Skeletal muscle satellite cell (primary cell): Measurements from ENCODE around the gene ADCY2.

Experiments
- H3K27me3 ChIP-seq: 2 replicates; pipeline ENCODE4 v1.7.0; 2013; ENCODE audit warnings: low read length; ENCODE audit not compliant: control insufficient read depth, insufficient read depth
- H3K36me3 ChIP-seq: 2 replicates; pipeline ENCODE4 v1.7.0; 2013; ENCODE audit warnings: mild to moderate bottlenecking, control low read depth, low read length; ENCODE audit not compliant: insufficient read depth
- H3K4me1 ChIP-seq: 2 replicates; pipeline ENCODE4 v1.7.0; 2013; ENCODE audit warnings: low read length; ENCODE audit not compliant: control insufficient read depth, insufficient read depth
- H3K4me2 ChIP-seq: 2 replicates; pipeline ENCODE4 v1.7.0; 2013; ENCODE audit warnings: mild to moderate bottlenecking, low read length
- H3K4me3 ChIP-seq: 2 replicates; pipeline ENCODE4 v1.7.0; 2013; ENCODE audit warnings: low read length
- H3K9ac ChIP-seq: 2 replicates; pipeline ENCODE4 v1.7.0; 2013; ENCODE audit warnings: mild to moderate bottlenecking, low read depth, low read length, moderate library complexity
- H3K9me3 ChIP-seq: replicated peaks from 2 replicates; pipeline ENCODE4 v1.7.0; 2013; ENCODE audit warnings: mild to moderate bottlenecking, control low read depth, low read length

The ADCY2 gene

GRCh38 chr5:7824995-7825394, 429.1 kb downstream of the ADCY2 start:
- Histone ChIP-seq H3K4me2 (no peak overlapping the region), H3K27me3 (peaks cover 16% of the 10 kb centered on the region), H3K9ac (no peak overlapping the region), H3K4me3 (no peak overlapping the region), H3K9me3 (no peaks in the 10 kb centered on the region), H3K36me3 (no peaks in the 10 kb centered on the region), H3K4me1 (no peaks in the 10 kb centered on the region)

- H3K36me3 ChIP-seq = no peaks in the 10 kb centered on the region
- no peak overlapping the region for H3K4me3 ChIP-seq
- no peaks in the 10 kb centered on the region for H3K4me1 ChIP-seq
- no peaks in the 10 kb centered on the region for H3K9me3 ChIP-seq
- H3K27me3 ChIP-seq = peaks cover 16% of the 10 kb centered on the region
- H3K4me2 ChIP-seq = no peak overlapping the region
- H3K9ac ChIP-seq = no peak overlapping the region
Measured at GRCh38 chr5:7825630-7826029, 429.7 kb downstream of the ADCY2 start.

DNA sequence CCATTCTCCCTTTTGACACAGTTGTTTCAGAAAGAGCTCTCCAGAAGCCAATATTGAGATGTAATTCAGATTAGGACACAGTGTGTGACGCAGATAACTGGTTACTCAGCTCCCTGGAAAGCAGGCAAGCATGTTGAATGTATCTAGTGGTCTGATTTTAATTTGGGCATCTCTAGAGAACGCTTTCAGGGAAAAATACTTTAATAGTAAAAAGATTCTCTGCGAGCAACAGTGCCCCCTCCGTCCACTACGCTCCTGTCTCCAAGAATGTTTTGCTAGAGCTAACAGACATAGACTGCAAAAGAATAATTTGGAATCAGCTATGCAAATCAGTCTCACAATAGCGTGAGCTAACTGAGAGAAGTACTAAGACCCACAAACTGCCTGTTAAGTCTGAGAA, 431.7 kb downstream of the ADCY2 start:
- H3K36me3 ChIP-seq = no peaks in the 10 kb centered on the region
- H3K27me3 ChIP-seq = peaks cover 8% of the 10 kb centered on the region
- no peaks in the 10 kb centered on the region for H3K4me1 ChIP-seq
- no peak overlapping the region for H3K4me2 ChIP-seq
- no peak overlapping the region for H3K4me3 ChIP-seq
- no peaks in the 10 kb centered on the region for H3K9me3 ChIP-seq
- no peak overlapping the region for H3K9ac ChIP-seq

DNA sequence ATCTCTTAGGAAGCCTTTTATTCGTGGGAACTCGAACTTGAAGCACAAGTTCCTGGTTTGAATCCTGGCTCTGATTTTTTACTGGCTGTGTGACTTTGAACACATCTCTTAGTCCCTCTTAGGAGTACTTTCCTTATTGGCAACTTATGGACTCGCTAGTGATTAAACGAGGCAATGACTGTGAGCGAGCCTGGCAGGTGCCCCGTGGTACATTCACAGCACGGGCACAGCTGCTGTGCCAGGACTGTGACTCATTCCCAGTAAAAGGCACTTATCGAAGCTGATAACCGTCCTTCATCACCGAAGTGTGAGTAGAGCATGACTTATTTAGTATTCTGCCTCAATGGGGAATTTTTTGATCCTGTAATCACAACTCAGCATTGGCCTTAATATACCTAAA, 432.3 kb downstream of the ADCY2 start:
- no peaks in the 10 kb centered on the region for H3K9me3 ChIP-seq
- no peak overlapping the region for H3K4me2 ChIP-seq
- peaks cover 4% of the 10 kb centered on the region for H3K27me3 ChIP-seq
- H3K4me1 ChIP-seq = no peaks in the 10 kb centered on the region
- H3K4me3 ChIP-seq = no peak overlapping the region
- no peak overlapping the region for H3K9ac ChIP-seq
- H3K36me3 ChIP-seq = no peaks in the 10 kb centered on the region

DNA sequence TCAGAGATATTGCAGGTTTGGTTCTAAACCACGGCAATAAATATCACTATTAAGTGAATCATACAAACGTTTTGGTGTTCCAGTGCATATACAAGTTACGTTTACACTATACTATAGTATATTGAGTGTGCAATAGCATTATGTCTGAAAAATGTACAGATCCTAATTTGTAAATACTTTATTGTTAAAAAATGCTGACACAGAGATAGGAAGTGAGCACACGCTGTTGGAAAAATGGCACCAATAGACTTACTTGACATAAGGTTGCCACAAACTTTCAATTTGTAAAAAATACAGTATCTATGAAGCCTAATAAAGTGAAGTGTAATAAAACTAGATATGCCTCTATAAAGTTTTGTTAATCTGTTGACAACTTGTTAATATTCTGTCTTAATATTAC, 439.0 kb downstream of the ADCY2 start:
- Histone ChIP-seq H3K27me3 (no peaks in the 10 kb centered on the region), H3K9ac (no peak overlapping the region), H3K36me3 (no peaks in the 10 kb centered on the region), H3K4me2 (no peak overlapping the region), H3K4me1 (no peaks in the 10 kb centered on the region), H3K9me3 (no peaks in the 10 kb centered on the region), H3K4me3 (no peak overlapping the region)

DNA sequence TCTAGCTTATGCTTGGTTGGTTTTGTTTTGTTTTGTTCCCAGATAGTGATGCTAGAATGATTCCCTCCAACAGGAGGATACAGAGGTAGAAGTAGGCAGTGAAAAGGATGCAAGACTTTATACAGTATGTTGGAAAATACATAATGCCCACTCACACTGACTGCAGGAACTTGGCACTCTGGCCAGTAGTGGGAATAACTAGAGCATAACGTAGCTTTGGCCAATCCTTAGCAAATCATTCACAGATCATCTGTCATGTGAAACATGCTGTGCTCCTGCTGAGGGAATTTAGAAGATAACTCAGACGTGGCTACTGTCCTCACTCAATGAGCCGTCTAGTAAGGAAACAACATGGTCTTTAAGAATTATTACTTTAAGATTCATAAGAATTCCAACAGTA, 441.5 kb downstream of the ADCY2 start:
- no peaks in the 10 kb centered on the region for H3K27me3 ChIP-seq
- no peaks in the 10 kb centered on the region for H3K36me3 ChIP-seq
- H3K9me3 ChIP-seq = no peaks in the 10 kb centered on the region
- H3K9ac ChIP-seq = no peak overlapping the region
- H3K4me1 ChIP-seq = no peaks in the 10 kb centered on the region
- no peak overlapping the region for H3K4me3 ChIP-seq
- H3K4me2 ChIP-seq = no peak overlapping the region

DNA sequence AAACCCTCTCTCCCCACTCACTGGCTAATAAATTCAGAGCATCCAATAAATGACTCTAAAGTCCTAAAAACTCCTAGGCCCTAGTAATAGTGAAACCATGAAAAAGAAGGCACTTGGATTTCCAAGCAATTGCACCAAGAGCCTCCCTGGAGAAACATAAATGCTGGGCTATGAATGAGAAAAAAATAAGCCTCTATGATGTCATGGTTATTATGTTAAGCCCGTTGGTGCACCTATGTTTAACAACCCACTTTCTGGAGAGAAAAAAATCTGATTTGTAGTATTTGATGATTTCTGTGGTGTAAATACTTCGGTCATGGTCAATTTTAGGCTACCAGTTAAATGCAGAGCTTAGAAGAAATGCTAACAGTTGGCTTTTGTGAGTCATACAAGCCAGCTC, 446.6 kb downstream of the ADCY2 start:
- Histone ChIP-seq H3K4me2 (no peak overlapping the region), H3K36me3 (no peaks in the 10 kb centered on the region), H3K9me3 (no peaks in the 10 kb centered on the region), H3K27me3 (peaks cover 33% of the 10 kb centered on the region), H3K4me3 (no peak overlapping the region), H3K9ac (no peak overlapping the region), H3K4me1 (no peaks in the 10 kb centered on the region)

DNA sequence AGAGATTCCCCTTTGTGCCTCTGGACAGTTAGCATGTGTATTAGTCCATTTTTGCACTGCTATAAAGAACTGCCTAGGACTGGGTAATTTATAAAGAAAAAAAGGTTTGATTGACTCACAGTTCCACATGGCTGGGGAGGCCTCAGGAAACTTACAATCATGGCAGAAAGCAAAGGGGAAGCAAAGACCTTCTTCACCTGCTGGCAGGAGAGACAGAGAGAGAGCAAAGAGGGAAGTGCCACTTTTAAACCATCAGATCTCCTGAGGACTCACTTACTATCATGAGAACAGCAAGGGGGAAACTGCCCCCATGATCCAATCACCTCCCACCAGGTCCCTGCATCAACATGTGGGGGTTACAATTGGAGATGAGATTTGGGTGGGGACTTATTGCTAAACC, 449.0 kb downstream of the ADCY2 start:
- Histone ChIP-seq H3K36me3 (no peaks in the 10 kb centered on the region), H3K9me3 (no peaks in the 10 kb centered on the region), H3K4me3 (no peak overlapping the region), H3K4me2 (no peak overlapping the region), H3K27me3 (peaks cover 46% of the 10 kb centered on the region), H3K9ac (no peak overlapping the region), H3K4me1 (peaks cover 2% of the 10 kb centered on the region)

DNA sequence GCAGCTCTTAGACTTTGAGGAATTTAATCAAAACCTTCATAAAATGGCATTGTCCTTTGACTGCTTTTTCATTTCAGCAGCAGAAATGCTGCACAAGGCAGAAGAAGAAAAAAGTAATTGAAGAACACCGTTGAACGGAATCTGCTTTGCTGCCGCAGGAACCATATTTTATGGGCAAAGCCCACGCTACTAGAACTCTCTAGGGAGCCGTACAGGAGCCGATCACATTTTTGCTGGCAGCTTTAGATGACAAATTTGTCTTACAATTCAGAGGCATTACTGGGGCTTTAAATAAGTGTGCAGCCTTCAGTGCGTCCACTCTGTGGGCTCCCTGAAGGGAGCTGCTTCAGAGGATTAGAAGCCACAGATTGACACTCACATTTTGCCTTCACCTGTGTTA, 449.6 kb downstream of the ADCY2 start:
- Histone ChIP-seq H3K36me3 (no peaks in the 10 kb centered on the region), H3K27me3 (peaks cover 48% of the 10 kb centered on the region), H3K9ac (no peak overlapping the region), H3K4me1 (peaks cover 4% of the 10 kb centered on the region), H3K4me2 (no peak overlapping the region), H3K4me3 (no peak overlapping the region), H3K9me3 (no peaks in the 10 kb centered on the region)

DNA sequence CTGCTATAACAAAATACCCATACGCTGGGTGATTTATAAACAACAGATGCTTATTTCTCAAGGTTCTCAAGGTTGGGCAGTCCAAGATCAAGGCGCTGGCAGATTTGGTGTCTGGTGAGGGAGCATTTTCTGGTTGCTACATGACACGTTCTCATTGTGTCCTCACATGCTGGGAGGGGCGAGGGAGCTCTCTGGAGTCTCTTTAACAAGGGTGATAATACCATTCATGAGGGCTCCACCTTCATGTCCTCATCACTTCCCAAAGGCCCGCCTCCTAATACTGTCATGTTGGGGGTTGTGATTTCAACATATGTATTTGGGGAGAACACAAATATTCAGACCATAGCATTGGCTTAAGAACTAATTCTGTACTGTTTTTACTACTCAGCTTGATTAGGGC, 450.4 kb downstream of the ADCY2 start:
- H3K4me3 ChIP-seq = no peak overlapping the region
- H3K27me3 ChIP-seq = peaks cover 51% of the 10 kb centered on the region
- H3K36me3 ChIP-seq = no peaks in the 10 kb centered on the region
- no peak overlapping the region for H3K9ac ChIP-seq
- H3K9me3 ChIP-seq = no peaks in the 10 kb centered on the region
- H3K4me2 ChIP-seq = no peak overlapping the region
- peaks cover 4% of the 10 kb centered on the region for H3K4me1 ChIP-seq

GRCh38 chr5:7848296-7848695, 452.4 kb downstream of the ADCY2 start:
- H3K36me3 ChIP-seq = no peaks in the 10 kb centered on the region
- no peak overlapping the region for H3K4me2 ChIP-seq
- H3K4me1 ChIP-seq = peaks cover 4% of the 10 kb centered on the region
- no peaks in the 10 kb centered on the region for H3K9me3 ChIP-seq
- H3K4me3 ChIP-seq = no peak overlapping the region
- H3K9ac ChIP-seq = no peak overlapping the region
- peaks cover 49% of the 10 kb centered on the region for H3K27me3 ChIP-seq

DNA sequence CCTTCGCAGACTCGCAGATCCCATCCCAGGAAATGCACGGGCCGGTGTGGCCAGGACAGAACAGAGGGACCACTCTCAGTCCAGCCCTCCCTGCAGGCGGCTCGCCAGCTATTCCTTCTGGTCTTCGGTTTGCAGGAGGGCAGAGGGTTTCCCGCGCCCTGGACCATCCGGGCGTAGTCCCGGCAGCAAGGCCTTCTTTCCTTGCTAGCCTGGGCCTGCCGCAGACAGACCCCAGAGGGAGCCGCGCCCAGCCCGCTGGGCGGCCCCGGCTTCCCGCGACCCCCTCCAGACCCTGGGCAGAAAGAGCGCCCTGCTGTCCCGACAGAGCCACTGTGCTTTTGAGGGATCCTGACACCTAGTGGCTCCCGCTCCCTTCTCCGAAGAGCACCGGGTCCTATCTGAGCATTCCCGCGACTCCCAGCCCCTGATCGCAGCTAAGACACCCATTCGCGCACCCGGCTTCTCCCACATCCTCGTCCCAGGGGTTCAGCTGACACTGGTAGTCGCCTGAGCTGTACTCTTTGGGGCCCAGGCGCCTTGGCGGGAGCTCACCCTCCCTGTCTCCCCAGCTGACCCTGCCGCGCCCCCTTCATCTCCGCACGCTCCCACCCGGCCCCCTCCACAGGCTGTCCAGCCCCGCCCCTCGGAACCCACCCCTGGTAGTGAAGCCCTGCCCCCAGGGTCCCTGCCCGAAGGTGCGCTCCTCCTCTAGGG, 453.9 kb downstream of the ADCY2 start:
- H3K27me3 ChIP-seq = peaks cover 36% of the 10 kb centered on the region
- H3K9ac ChIP-seq = no peak overlapping the region
- H3K9me3 ChIP-seq = no peaks in the 10 kb centered on the region
- peaks cover 4% of the 10 kb centered on the region for H3K4me1 ChIP-seq
- peak overlapping the region; percentile 74 for H3K4me2 ChIP-seq
- peak overlapping the region; percentile 54 for H3K4me3 ChIP-seq
- H3K36me3 ChIP-seq = no peaks in the 10 kb centered on the region
